Stimulated activated CD8-positive, alpha-beta memory T cell treated with anti-CD3 and anti-CD28 coated beads, Interleukin-12 subunit alpha, Interleukin-12 subunit beta, amount 100 ng/mL, for 24 hours (primary cell): ENCODE data around the gene GATAD2B.
"Not testable (repeated sequence)": the region's sequence is repeated elsewhere in the genome, so short reads cannot be mapped to it uniquely, and the experiment has no call there.

Experiments used
- DNase-seq: peaks from one replicate; pipeline ENCODE4 v3.0.0-alpha.2; 2020; ENCODE audit errors: extremely low read depth

GATAD2B gene

DNA sequence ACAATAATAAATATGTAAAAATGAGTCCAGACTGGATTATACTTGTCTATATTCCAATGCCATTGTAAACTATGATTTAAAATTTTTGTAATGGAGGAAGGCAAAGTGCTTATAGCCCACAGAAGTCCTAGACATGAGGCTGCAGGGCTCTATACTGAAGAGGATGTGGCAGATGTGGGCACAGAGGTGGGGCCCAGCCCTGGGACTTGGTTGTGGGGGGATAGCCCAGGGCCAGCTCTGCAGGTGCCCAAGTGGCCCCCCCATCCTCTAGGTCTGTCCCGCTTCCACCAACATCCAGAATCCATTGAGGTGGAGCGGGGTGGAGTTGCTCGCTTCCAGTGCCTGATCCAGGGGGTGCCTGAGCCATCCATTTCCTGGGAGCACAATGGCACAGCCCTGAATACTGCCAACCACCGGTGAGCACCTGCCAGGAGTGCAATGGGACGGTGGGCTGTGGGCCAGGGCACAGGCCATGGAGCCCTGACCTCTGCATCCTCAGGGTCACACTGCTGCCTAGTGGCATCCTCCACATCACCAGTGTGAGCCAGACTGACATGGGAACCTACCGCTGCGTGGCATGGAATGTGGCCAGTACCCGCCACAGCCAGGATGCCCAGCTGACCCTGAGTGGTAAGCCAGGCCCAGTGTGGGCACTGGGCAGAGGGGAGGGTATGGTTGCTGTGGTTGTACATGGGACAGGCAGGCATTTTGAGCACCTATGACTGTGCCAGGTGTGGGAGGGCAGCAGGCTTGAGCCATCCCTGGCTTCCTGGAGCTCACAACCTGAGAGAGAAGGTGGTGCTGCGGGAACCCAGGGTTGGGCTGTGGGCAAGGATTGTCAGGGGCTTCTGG, 126.6 kb downstream of the GATAD2B start:
- DNase-seq = no peak

DNA sequence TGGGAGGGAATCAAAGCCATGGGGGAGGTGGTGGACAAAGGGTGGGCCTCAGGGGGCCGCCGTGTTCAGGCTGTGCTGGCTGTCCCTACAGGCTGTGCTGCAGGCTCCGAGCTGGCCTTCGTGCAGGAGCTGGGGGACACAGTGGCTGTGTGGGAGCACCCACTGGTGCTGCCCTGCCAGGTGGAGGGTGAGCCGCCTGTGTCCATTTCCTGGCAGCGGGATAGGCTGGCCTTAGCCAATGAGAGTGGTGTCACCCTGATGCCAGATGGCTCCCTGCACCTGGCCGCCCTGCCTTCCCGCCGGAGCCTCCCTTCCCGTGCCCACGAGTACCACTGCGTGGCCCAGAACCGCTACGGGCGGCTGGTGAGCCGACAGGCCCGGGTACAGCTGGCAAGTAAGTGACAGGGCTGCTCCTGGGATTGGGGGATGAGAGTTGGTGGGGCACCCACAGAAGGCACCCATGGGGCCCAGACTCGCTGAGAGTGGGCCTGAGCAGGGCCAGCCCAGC, 127.4 kb downstream of the GATAD2B start:
- DNase-seq = no peak

DNA sequence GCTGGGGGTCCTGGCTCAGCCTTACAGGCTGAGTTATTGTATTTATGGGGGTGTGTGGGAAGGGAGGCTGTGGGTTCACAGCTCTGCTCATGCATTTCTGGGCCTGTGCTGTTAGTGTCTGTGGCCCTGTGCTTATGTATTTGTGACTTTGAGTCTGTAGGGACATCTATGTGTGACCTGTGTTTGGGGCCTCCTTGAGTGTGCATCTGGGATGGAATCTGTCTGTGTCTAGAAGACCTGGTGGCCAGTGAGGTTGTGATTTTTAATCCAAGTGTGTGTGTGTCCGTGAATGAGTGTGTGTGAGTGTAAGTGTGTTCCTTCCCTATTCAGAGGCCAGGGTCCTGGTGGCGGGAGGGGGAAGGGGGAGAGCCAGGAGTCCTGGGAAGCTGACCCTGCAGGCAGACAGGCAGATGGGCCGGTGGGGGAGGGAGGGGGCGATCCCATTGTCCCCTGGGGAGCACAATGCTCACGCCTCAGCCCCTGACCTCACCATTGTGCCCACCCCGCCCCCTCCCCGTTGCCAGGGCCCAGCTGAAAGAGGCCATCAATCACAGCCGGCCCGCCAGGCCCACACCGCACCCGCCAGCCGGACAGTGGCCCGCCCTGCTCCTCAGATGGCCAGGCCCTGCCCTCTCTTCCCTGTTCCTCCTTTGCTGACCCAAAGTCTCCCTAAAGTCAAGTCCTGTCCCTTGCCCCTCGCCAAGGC, 128.0 kb downstream of the GATAD2B start:
- no peak for DNase-seq

DNA sequence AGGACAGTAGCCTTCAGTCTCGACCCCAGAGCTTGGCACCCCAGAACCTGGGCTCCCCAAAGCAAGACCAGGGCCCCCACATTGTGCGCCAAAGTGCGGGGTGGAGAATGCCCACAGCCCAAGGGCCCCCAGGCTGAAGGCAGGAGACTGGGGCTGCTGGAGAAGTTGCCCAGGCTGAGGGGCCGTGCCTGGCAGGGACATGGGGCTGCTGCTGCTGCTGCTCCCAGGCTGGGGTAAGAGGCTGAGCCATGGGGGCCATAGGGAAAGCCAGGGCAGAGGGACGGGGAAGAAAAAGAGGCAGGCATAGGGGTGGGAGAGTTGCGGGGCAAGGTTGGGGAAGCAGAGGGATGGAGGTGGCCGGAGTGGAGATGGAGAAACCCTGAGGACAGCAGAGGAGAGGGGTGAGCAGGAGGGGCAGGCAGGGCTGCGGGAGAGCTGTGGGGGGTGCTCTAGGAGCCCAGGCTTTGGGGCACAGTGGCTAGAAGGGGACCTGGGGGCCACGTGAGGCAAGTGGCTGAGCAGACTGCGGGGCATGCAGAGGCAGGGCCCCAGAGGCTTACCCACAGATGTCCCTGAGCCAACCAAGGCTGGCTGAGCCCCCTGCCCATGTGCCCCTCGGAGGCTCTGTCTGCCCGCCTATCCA, 128.7 kb downstream of the GATAD2B start:
- no peak for DNase-seq

DNA sequence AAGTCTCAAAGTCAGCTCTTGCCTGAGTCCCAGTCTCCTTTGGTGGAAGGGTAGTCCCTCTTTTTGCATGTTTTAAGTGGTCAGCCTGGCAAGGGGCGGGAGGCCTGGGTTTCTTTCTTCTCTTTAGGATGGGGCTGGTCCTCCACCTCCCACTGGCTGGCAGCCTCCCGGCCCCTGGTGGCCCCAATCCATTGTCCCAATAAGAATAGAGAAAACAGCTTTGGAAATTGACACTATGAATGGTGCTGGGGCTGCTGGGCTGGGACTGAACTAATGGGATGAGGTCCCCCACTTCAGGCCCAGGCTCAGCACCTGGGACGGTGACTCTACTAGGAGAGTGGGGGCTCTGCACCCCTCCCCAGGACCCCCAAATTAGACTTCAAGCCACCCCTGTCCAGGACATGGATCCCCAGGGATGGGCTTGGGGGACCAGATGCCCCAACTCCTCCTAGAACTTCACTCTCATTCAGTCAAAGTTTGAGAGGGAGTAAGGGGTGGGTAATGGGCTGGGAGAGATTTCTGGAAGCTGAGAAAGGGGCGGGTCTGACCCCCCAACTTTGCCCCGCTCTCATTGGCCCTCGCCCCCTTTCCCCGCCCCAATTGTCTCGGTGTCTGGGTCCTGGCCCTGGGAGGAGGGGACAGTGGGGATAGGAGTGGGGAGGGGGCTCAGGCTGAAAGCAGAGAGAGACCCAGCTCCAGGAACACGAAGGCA, 129.4 kb downstream of the GATAD2B start:
- no peak for DNase-seq

DNA sequence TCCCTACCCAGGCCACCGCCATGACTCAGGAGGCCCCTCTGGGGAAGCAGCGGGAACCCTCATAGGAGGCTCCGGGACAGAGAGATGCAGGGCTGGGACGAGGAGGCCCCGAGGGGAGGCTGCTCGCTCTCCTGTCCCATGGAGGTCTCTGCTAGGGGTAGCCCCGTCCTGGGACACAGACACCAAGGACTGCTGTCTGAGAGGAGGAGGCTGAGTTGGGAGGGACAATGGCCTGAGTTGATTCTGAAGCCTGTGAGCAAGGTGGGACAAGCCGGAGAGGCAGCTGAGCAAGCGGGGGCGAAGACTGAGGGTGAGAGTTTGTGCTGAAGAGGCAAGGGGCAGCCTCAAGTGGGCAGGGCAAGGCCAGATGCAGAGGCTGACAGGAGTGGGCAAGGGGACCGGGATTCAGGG, 130.1 kb downstream of the GATAD2B start:
- no peak for DNase-seq

DNA sequence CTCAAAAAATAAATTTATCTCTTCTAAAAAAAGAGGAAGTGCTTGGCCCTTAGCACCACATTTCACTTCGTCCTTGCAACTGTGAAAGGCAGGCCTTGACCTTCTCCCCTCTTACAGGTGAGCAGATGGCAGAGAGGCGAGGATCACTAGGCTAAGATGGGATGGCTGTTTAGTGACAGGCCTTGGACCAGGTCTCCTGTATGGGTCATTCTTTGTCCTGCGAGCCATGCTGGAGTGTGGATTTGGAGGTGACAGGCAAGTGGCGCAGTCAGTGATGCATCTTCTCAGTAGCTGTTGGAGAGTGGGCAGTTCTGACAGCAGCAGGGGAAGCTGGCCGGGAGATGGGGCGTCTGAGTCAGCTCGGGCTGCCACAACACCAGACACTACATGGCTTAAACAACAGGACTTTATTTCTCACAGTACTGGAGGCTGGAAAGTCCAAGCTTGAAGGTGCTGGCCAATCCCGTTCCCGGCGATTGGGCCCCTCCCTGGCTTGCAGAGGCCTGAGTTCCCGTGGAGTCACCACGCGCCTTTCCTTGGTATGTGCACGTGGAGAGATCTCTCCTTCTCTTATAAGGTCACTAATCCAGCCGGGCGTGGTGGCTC, 131.0 kb downstream of the GATAD2B start:
- no peak for DNase-seq

DNA sequence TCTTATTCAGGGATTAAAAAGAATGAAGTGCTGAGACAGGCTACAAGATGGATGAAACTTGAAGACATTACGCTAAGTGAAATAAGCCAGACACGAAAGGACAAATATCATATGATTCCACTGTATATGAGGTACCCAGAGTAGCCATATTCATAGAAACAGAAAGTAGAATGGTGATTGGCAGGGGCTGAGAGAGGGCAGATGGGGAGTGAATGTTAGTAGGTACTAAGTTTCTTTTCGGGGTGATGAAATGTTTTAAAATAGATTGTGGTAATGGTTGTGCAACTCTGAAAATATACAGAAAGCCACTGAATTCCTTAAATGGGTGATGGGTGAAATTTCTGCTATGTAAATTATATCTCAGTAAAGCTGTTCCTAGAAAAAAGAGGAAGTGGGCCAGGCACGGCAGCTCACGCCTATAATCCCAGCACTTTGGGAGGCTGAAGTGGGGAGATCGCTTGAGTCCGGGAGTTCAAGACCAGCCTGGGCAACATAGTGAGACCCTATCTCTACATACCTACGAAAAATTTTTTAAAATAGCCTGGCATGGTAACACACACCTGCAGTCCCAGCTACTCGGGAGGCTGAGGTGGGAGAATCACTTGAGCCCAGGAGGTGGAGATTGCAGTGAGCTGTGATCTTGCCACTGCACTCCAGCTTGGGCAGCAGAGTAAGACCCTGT, 131.7 kb downstream of the GATAD2B start:
- no peak for DNase-seq

DNA sequence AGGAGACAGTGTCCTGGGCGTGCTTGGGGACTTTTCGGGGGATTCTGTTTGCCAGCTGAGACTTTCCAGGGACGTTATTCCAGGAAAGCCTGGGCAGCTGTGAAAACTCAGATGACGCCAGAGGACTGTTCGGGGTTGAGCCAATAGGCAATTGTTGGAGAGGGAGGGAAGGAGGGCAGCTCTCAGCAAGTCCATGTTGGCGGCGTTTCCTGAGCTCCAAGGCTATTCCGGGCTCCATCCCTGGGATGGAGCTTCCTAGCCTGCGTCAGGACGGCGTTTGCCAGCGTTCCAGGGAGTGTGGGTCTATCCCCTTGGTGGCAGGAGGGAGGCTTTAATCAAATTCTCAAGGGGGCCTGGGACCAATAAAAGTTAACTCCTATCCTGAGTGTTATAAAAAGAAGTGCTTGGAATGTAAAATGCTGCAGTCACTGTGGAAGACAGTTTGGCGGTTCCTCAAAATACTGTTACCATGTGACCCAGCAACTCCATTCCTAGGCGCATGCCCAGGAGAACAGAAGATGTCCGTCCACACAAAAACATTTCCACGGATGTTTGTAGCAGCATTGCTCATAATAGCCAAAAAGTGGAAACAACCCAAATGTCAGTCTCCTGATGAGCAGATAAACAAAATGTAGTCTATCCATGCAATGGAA, 132.3 kb downstream of the GATAD2B start:
- no peak for DNase-seq

DNA sequence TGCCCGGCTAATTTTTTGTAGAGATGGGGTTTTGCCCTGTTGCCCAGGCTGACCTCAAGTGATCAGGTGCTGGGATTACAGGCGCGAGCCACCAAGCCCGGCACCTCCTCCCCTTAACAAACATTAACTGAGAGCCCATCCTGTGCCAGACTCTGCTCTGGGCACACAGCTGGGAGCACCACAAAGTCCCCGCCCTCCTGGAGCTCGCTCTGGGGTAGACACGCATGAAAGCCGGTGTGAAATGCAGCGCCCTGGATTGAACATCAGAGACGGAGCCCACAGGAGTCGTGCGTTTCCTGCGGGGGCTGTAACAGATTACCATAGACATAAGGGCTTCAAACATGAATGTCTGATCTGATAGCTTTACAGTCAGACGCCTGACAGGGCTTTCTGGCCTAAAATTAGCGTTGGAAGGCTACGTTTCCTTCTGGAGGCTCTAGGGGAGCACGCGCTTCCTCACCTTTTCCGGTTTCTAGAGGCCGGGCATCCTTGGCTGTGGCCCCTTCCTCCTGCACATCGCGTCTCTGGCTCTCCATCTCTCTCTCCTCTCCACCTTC, 133.2 kb downstream of the GATAD2B start:
- no peak for DNase-seq

DNA sequence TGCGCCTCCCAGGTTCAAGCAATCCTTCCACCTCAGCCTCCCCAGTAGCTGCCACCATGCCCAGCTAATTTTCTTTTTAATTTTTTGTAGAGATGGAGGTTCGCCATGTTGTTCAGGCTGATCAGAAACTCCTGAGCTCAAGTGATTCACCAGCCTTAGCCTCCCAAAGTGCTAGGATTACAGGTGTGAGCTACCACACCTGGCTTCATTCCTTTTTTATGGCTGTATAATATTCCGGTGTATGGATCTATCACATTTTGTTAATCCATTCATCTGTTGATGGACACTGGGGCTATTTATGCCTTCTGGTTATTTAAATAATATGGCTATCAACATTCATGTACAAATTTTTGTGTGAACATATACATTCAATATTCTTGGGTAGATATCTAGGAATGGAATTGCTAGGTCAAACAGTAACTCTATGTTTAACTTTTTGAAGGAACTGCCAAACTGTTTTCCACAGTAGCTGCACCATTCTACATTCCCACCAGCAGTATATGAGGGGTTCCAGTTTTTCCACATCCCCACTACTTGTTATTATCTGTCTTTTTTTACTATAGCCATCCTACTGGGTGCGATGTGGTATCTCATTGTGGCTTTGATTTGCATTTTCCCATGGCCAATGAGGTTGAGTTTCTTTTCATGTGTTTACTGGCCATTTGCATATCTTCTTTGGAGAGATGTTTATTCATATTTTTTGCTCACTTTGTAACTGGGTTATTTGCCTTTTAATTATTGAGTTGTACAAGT, 136.6 kb downstream of the GATAD2B start:
- DNase-seq = no peak

DNA sequence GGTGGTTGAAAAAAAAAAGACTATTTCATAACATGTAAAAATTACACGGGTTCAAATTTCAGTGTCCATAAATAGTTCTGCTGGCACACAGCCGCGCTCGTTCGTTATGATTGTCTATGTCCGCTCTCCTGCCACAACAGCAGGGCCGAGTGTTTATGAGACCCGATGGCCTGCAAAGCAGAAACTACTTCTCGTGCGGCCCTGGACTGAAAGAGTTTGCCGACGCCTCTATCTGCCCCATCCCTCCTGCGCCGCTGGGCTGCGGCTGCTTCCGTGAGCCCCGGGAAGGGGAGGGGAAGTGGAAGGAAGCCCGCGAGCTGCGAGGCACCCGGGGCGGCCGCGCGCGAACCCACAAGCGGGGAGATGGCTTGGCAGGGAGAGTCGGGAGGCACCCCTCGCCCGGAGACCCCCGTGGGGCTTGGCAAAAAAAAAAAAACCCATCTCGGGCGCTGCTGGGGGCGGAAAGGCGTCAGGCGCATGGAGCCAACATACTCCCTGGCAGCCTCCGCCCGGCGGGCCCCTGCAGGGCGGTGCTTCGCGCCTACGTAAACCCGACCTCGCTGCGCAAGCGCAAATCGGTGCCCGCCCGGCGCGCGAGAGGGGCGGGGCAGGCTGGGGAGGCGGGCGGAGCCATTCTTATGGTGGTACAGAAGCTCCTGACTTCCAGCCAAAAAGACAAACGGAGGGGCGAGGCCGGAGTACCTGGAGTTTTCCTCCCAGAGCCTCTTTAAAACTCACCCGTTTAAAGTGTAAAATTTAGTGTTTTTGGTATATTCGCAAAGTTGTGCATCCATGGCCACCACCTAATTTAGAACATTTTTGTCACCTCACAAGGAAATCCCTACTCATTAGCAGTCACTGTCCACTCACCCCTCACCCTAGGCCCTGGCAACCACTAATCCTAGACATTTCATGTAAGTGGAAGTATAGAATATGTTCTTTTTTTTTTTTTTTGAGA, 139.3 kb downstream of the GATAD2B start:
- DNase-seq = peak; percentile 78

DNA sequence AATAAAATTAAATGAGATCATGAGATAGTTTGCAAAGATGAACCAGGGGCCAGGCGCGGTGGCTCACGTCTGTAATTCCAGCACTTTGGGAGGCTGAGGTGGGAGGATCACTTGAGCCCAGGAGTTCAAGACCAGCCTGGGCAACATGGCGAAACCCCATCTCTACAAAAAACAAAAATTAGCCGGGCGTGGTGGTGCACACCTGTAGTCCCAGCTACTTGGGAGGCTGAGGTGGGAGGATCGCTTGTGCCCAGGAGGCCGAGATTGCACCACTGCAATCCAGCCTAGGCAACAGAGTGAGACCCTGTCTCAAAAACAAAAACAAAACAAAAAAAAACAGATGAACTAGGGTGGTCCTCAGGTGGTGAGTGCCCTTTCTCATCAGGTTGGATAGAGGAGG, 140.1 kb downstream of the GATAD2B start:
- not testable (repeated sequence) for DNase-seq

DNA sequence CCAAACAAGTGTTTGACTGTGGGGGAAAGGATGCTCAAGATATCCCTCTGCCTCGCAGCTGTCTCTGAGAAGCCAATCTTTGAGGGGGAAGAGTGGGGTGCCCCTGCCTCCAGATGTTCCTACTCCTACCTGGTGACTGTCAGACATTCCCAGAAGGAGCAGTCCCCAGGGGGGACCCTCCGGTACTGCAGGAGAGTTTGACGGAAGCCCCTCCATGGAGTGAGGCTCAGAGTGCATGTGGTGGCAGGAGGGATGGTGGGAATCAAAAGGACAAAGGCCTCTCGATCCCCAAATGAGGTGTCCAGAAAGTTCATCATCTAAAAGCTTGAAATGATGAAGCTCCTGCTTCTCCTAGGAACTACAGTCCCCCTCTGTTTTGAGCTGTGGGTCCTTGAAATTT, 142.2 kb downstream of the GATAD2B start:
- no peak for DNase-seq

DNA sequence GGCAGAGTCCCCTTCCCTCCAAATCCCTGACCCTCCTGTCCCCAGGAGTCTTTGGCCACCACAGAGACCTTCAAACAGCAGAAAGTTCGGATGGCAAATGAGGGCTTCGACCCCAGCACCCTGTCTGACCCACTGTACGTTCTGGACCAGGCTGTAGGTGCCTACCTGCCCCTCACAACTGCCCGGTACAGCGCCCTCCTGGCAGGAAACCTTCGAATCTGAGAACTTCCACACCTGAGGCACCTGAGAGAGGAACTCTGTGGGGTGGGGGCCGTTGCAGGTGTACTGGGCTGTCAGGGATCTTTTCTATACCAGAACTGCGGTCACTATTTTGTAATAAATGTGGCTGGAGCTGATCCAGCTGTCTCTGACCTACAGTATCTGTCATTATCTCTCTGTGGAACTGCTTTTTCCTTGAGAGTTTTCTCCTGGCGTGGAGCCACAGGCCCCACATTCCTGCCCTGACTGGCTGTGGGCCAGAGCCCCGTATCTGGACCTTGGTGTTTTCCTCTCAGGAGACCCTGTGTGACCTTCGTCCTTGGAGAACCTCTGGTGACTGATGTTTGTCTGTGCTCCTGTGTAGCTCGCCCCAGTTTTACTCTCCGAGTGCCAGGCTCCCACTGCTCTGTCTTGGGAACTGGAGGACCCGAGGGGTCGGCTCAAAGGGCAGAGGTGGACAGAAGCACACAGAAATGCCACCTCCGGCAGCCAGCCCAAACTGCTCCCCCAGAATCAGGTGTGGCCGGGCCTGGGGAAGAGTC, 142.8 kb downstream of the GATAD2B start:
- DNase-seq = no peak

DNA sequence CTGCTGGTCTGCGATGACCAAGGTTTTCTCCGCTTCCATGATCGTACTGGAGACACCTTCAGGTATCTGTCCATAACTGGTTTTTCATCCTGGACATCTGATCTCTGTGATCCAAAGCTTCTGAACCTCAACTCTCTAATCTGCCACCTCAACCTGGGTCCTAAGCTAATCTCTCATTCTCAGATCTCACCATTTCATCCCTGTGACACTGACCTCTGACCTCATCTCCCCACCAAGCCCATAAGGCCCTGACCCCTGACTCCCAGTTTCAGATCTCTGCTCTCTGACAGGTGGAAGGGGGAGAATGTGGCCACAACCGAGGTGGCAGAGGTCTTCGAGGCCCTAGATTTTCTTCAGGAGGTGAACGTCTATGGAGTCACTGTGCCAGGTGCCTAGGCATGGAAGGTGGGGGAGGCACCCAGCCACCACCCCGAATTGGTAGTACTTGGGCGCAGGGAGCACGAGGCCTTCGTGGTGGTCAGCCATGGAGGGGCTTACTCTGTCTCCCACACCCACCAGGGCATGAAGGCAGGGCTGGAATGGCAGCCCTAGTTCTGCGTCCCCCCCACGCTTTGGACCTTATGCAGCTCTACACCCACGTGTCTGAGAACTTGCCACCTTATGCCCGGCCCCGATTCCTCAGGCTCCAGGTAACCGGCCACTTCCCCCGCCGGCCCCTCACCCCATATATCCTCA, 143.8 kb downstream of the GATAD2B start:
- DNase-seq = no peak
